H1 (cell line): ENCODE measurements around the gene SYT2. TPM values are rescaled to one million over a fixed set of nuclear protein-coding genes. Genes with fewer than 3 reads are reported as not detected.

Source experiments
- CTCF ChIA-PET: fragments of 300-600 bp; sonication (Branson Sonifier 250); formaldehyde crosslinking; loops from one replicate; lab custom pipeline; 2021; ENCODE audit not compliant: partially characterized antibody; lab: Charles Lee
- POLR2A ChIA-PET: fragments of 300-600 bp; sonication (Branson Sonifier 250); formaldehyde crosslinking; loops from one replicate; lab custom pipeline; 2021; ENCODE audit warnings: inconsistent platforms; ENCODE audit not compliant: partially characterized antibody; lab: Charles Lee
- DNase-seq, 2 experiments: peaks; one replicate each; pipeline versions ENCODE4 v3.0.0 to v3.0.0-alpha.2; 2010 to 2022; ENCODE audit warnings: low spot score in 2 of 2, low read depth in 1 of 2, mixed read lengths in 1 of 2
- FAIRE-seq: peaks from 2 replicates; lab custom pipeline; 2011; peaks lifted over from hg19 to GRCh38; lab: Jason Lieb, UNC
- H2AFZ ChIP-seq: 2 replicates; pipeline ENCODE4 v1.8.1; 2012; ENCODE audit warnings: low read length, inconsistent platforms
- H2AK5ac ChIP-seq: 2 replicates; pipeline ENCODE4 v1.6.1; 2013; ENCODE audit warnings: low read depth, low read length
- H2BK120ac ChIP-seq: replicated peaks from 2 replicates; pipeline ENCODE3; 2013; ENCODE audit warnings: low read depth, low read length, inconsistent platforms
- H2BK12ac ChIP-seq: 2 replicates; pipeline ENCODE4 v1.6.1; 2013; ENCODE audit warnings: low read depth, low read length
- H2BK15ac ChIP-seq: 2 replicates; pipeline ENCODE4 v1.6.1; 2013; ENCODE audit warnings: low read length
- H2BK20ac ChIP-seq: 2 replicates; pipeline ENCODE4 v1.6.1; 2013; ENCODE audit warnings: low read length
- H2BK5ac ChIP-seq: 2 replicates; pipeline ENCODE4 v1.6.1; 2013; ENCODE audit warnings: low read depth, low read length
- H3K14ac ChIP-seq: 2 replicates; pipeline ENCODE4 v1.6.1; 2013; ENCODE audit warnings: inconsistent platforms; ENCODE audit not compliant: insufficient read length
- H3K18ac ChIP-seq: 2 replicates; pipeline ENCODE4 v1.6.1; 2013; ENCODE audit warnings: low read length; ENCODE audit errors: extremely low read depth
- H3K23ac ChIP-seq: 2 replicates; pipeline ENCODE4 v1.6.1; 2013; ENCODE audit warnings: inconsistent platforms; ENCODE audit not compliant: insufficient read length
- H3K23me2 ChIP-seq: 2 replicates; pipeline ENCODE4 v1.6.1; 2013; ENCODE audit warnings: low read depth, low read length
- H3K27ac ChIP-seq: 2 replicates; pipeline ENCODE4 v1.6.1; 2011; ENCODE audit warnings: low read depth, low read length, inconsistent platforms
- H3K27me3 ChIP-seq, 4 experiments: replicated peaks in 1 of 4; 1 replicate in 1 of 4; 2 replicates in 3 of 4; pipeline versions ENCODE4 v1.6.1 to v1.8.1; 2011 to 2013; ENCODE audit warnings: low read length in 3 of 4, mild to moderate bottlenecking in 3 of 4, inconsistent platforms in 2 of 4, mixed read lengths in 2 of 4, moderate library complexity in 1 of 4; ENCODE audit not compliant: control insufficient read depth in 3 of 4, insufficient read depth in 3 of 4; ENCODE audit errors: extremely low read depth in 1 of 4
- H3K36me3 ChIP-seq, 4 experiments: 2 replicates each; pipeline versions ENCODE4 v1.6.1 to v1.8.1; 2011 to 2013; ENCODE audit warnings: mild to moderate bottlenecking in 4 of 4, low read length in 3 of 4, moderate library complexity in 2 of 4, control low read depth in 1 of 4, inconsistent platforms in 1 of 4; ENCODE audit not compliant: insufficient read depth in 4 of 4, control insufficient read depth in 2 of 4
- H3K4ac ChIP-seq: replicated peaks from 2 replicates; pipeline ENCODE3; 2013; ENCODE audit warnings: low read length, low read depth, mixed read lengths, inconsistent platforms; ENCODE audit not compliant: insufficient read length
- H3K4me1 ChIP-seq, 4 experiments: replicated peaks in 1 of 4; 1 replicate in 1 of 4; 2 replicates in 3 of 4; pipeline versions ENCODE4 v1.6.1 to v1.8.1; 2011 to 2013; ENCODE audit warnings: low read length in 3 of 4, inconsistent platforms in 2 of 4, mixed read lengths in 1 of 4; ENCODE audit not compliant: insufficient read depth in 4 of 4, control insufficient read depth in 3 of 4
- H3K4me2 ChIP-seq, 2 experiments: 2 replicates each; pipeline versions ENCODE4 v1.6.1 to v1.8.1; 2011 to 2013; ENCODE audit warnings: low read depth in 2 of 2, low read length in 2 of 2, control low read depth in 1 of 2, inconsistent platforms in 1 of 2, mild to moderate bottlenecking in 1 of 2; ENCODE audit not compliant: insufficient read depth in 1 of 2
- H3K4me3 ChIP-seq, 4 experiments: fragments of 200-600, 300-600 bp in 1 of 4; sonication (generic), shearing (Covaris generic), sonication (Bioruptor Twin) in 1 of 4; 2 replicates each; pipeline versions ENCODE4 v1.5.1 to v1.8.1; 2011 to 2016; ENCODE audit warnings: low read length in 4 of 4, low read depth in 3 of 4, control low read depth in 2 of 4, inconsistent platforms in 2 of 4, mild to moderate bottlenecking in 2 of 4, mixed read lengths in 1 of 4, moderate library complexity in 1 of 4; ENCODE audit not compliant: insufficient read depth in 2 of 4; ENCODE audit errors: extremely low read depth in 1 of 4
- H3K56ac ChIP-seq: replicated peaks from 2 replicates; pipeline ENCODE3; 2013; ENCODE audit warnings: low read depth, mild to moderate bottlenecking, mixed read lengths, low read length, inconsistent platforms; ENCODE audit not compliant: insufficient read length
- H3K79me1 ChIP-seq: 2 replicates; pipeline ENCODE4 v1.6.1; 2013; ENCODE audit warnings: low read depth, low read length, control low read depth
- H3K79me2 ChIP-seq, 2 experiments: 2 replicates each; pipeline versions ENCODE4 v1.6.1 to v1.8.1; 2012 to 2013; ENCODE audit warnings: low read length in 2 of 2, mild to moderate bottlenecking in 2 of 2, inconsistent platforms in 1 of 2; ENCODE audit not compliant: insufficient read depth in 2 of 2, control insufficient read depth in 1 of 2
- H3K9ac ChIP-seq, 4 experiments: replicated peaks in 1 of 4; 1 replicate in 1 of 4; 2 replicates in 3 of 4; pipeline versions ENCODE4 v1.6.1 to v1.8.1; 2011 to 2013; ENCODE audit warnings: low read depth in 3 of 4, low read length in 3 of 4, control low read depth in 2 of 4, mild to moderate bottlenecking in 2 of 4, moderate library complexity in 2 of 4, inconsistent platforms in 1 of 4; ENCODE audit errors: extremely low read depth in 1 of 4
- H3K9me3 ChIP-seq, 2 experiments: 2 replicates each; pipeline versions ENCODE4 v1.6.1 to v1.8.1; 2012 to 2013; ENCODE audit warnings: mild to moderate bottlenecking in 2 of 2, moderate library complexity in 2 of 2, control low read depth in 1 of 2, inconsistent platforms in 1 of 2, low read depth in 1 of 2, low read length in 1 of 2, mixed read lengths in 1 of 2; ENCODE audit not compliant: insufficient read depth in 2 of 2
- H4K20me1 ChIP-seq, 2 experiments: replicated peaks in 1 of 2; 2 replicates each; pipeline versions ENCODE3 to v1.8.1; 2011 to 2013; ENCODE audit warnings: inconsistent platforms in 2 of 2, low read length in 2 of 2, mild to moderate bottlenecking in 1 of 2; ENCODE audit not compliant: insufficient read depth in 2 of 2, control insufficient read depth in 1 of 2
- H4K5ac ChIP-seq: 2 replicates; pipeline ENCODE4 v1.6.1; 2013; ENCODE audit warnings: low read length, low read depth, mixed read lengths, inconsistent platforms; ENCODE audit not compliant: insufficient read length
- H4K8ac ChIP-seq: 2 replicates; pipeline ENCODE4 v1.8.0; 2013; ENCODE audit warnings: mild to moderate bottlenecking, moderate library complexity, low read length, inconsistent platforms; ENCODE audit not compliant: insufficient read depth; ENCODE audit errors: extremely low read depth
- H4K91ac ChIP-seq: replicated peaks from 2 replicates; pipeline ENCODE3; 2013; ENCODE audit warnings: low read length, mixed read lengths, inconsistent platforms; ENCODE audit not compliant: insufficient read length
- JUN ChIP-seq: IDR thresholded peaks from 2 replicates; pipeline ENCODE4 v1.6.1; 2011; ENCODE audit warnings: low read depth, mild to moderate bottlenecking, improper control_type of control experiment, low read length
- WGBS, 2 experiments: shearing (Covaris generic) in 1 of 2; methylation state at CpG; one replicate each; pipeline versions ENCODE4 v1.1.6 to v1.1.7; 2013 to 2015; ENCODE audit warnings: low lambda C conversion rate in 2 of 2, mixed read lengths in 2 of 2, inconsistent platforms in 1 of 2, low coverage in 1 of 2, missing lambda C conversion rate in 1 of 2; ENCODE audit not compliant: insufficient replicate concordance in 2 of 2, insufficient coverage in 1 of 2, insufficient read length in 1 of 2; ENCODE audit errors: extremely low coverage in 1 of 2, missing lambda C conversion rate in 1 of 2; 5-methylcytosine and 5-hydroxymethylcytosine counted together
- polyA plus RNA-seq, 7 experiments: library from polyadenylated mRNA; depleted of rRNA in 3 of 7; stranded (reverse) in 5 of 7; unstranded in 2 of 7; fragments of >200 nt in 5 of 7; fragments of 200-250 nt in 2 of 7; gene quantifications; 1 replicate in 5 of 7; 2 replicates in 1 of 7; 4 replicates in 1 of 7; pipeline versions ENCODE4 v1.2.1 to v1.2.3, GENCODE V29; 2011 to 2013; ENCODE audit warnings: missing spikeins in 2 of 7, mixed read lengths in 2 of 7
- total RNA-seq: library from RNA; stranded (reverse); fragmentation: NEBNext Ultra II Directional; extraction: Animal tissue kit (Norgen Biotek cat#: 25700); gene quantifications from 2 replicates; pipeline ENCODE4 v1.2.1, GENCODE V29; 2021

The SYT2 gene
- total and polyA plus RNA-seq, 2 of the 8 experiments (the other 6 are each of a cell fraction or from before 2014, with no cell fraction given): 2.8 to 11.0 TPM

DNA sequence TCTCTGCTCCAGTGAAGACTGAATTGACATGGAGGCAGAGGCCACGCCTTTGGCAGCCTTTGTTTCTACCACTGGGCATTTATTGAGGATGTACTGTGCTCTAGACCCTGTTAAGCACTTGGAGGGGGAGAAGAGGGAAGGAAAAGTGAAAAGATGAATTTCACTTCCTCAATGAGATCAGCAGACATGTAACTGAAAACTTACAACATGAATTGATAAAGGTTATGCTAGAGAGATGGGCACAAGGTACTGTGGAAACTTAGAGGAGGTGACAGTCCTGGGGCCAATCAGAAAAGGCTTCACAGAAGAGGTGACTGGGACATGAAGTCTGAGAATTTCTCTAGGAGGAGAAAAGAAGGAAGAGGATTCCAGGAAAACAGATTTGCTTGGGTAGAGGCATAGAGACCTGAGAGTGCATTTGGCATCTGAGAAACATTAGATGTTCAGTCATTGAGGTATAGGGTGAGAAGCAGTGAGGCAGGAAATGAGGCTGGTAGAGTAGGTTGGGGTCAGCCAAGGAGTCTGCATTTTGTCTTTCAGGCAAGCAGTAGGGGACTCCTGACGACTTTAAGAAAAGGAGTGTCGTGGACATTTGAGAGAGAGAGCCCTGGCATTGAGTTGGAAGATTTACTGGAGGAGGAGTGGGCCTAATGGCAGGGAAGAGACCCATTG is 113.0 kb downstream of the SYT2 start:
- no peak overlapping the region for H2BK15ac ChIP-seq
- no peak for FAIRE-seq
- POLR2A ChIA-PET: no interaction called here
- H3K4me2 ChIP-seq: no peak overlapping the region
- no peak for TF ChIP-seq JUN
- TF ChIP-seq, all 59 proteins: peak for 0
- H3K27ac ChIP-seq: no peak overlapping the region
- no peaks in the 10 kb centered on the region for H3K27me3 ChIP-seq
- H3K23ac ChIP-seq: no peak overlapping the region
- H3K23me2 ChIP-seq: no peaks in the 10 kb centered on the region
- H4K91ac ChIP-seq: no peak overlapping the region
- no peaks in the 10 kb centered on the region for H3K9me3 ChIP-seq
- H3K79me1 ChIP-seq: no peaks in the 10 kb centered on the region
- no peaks in the 10 kb centered on the region for H3K4me1 ChIP-seq
- no peak overlapping the region for H2AFZ ChIP-seq
- H2BK5ac ChIP-seq: no peak overlapping the region; the same call in 1 of the 2 replicates
- H4K8ac ChIP-seq: no peak overlapping the region
- no peak overlapping the region for H4K5ac ChIP-seq
- H3K14ac ChIP-seq: no peak overlapping the region
- H2BK12ac ChIP-seq: no peak overlapping the region
- H3K4me3 ChIP-seq: no peak overlapping the region
- H3K4ac ChIP-seq: no peak overlapping the region
- peaks cover 0 to 2% of the 10 kb centered on the region in 2 experiments for H4K20me1 ChIP-seq
- no peak overlapping the region for H2AK5ac ChIP-seq
- H3K18ac ChIP-seq: no peak overlapping the region
- WGBS, 2 experiments: 81% methylated on average over 3 of the region's 3 CpGs; no CpG with 5 or more reads in 1 of the 2 experiments
- H3K56ac ChIP-seq: no peak overlapping the region
- no peak overlapping the region for H2BK20ac ChIP-seq
- H3K79me2 ChIP-seq: no peaks in the 10 kb centered on the region
- CTCF ChIA-PET: interaction anchor here (0.7 to 2.2 kb wide), 4 partner anchors 8 to 195 kb away, joined by 3 to 8 read pairs (median 3); no protein-coding TSS in a partner anchor
- H3K36me3 ChIP-seq: no peaks in the 10 kb centered on the region
- no peak overlapping the region for H2BK120ac ChIP-seq
- no peak overlapping the region for H3K9ac ChIP-seq
- DNase-seq: no peak
